PC-9 (cell line): ENCODE measurements around the gene CDH11.

ENCODE experiments used
- EZH2 ChIP-seq: fragments of 200-600 bp; sonication (generic); IDR thresholded peaks from 2 replicates; pipeline ENCODE4 v1.8.0; 2017; ENCODE audit warnings: antibody characterized with exemption, low read depth
- TF ChIP-seq, protein P1 (sequence below): fragments of 200-600 bp; sonication (generic); conservative IDR thresholded peaks from 2 replicates; pipeline ENCODE4 v1.6.1; 2017; ENCODE audit warnings: mixed run types, antibody characterized with exemption, mild to moderate bottlenecking, moderate library complexity

DNA sequence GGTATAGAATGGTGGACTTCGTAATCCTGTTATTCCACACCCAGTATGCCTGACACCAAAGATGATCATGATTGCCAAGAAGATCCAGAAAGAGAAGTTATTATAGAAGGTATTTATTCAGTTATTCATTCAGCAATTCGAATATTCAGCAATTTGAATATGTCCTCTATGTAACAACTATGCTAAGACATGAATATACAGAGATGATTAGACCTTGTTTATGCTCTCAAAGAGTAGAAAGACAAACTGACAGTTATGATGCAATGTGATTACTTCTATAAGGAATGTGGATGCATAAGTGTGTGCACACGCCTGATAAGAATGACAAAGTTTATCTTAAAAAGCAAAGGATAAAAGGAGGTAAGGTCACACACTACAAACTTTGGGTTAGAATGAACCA lies 218.1 kb downstream of the CDH11 start:
- TF ChIP-seq, protein P1, sequence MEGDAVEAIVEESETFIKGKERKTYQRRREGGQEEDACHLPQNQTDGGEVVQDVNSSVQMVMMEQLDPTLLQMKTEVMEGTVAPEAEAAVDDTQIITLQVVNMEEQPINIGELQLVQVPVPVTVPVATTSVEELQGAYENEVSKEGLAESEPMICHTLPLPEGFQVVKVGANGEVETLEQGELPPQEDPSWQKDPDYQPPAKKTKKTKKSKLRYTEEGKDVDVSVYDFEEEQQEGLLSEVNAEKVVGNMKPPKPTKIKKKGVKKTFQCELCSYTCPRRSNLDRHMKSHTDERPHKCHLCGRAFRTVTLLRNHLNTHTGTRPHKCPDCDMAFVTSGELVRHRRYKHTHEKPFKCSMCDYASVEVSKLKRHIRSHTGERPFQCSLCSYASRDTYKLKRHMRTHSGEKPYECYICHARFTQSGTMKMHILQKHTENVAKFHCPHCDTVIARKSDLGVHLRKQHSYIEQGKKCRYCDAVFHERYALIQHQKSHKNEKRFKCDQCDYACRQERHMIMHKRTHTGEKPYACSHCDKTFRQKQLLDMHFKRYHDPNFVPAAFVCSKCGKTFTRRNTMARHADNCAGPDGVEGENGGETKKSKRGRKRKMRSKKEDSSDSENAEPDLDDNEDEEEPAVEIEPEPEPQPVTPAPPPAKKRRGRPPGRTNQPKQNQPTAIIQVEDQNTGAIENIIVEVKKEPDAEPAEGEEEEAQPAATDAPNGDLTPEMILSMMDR: no peak
- TF ChIP-seq EZH2: no peak
